A673 (cell line): ENCODE data around the gene APOA4.

Experiments used
- EZH2 ChIP-seq: fragments of 200-600 bp; sonication (generic); IDR thresholded peaks from 2 replicates; pipeline ENCODE4 v1.6.1; 2017; ENCODE audit warnings: borderline replicate concordance, low read depth, mild to moderate bottlenecking, mixed read lengths, antibody characterized with exemption, low read length; ENCODE audit not compliant: poor library complexity, severe bottlenecking
- TF ChIP-seq, protein P1 (sequence below): fragments of 300-800, 200-600 bp; sonication (generic); conservative IDR thresholded peaks from 2 replicates; pipeline ENCODE4 v1.5.1; 2017; ENCODE audit warnings: low read depth, mild to moderate bottlenecking, antibody characterized with exemption, low read length, moderate library complexity, mixed read lengths

DNA sequence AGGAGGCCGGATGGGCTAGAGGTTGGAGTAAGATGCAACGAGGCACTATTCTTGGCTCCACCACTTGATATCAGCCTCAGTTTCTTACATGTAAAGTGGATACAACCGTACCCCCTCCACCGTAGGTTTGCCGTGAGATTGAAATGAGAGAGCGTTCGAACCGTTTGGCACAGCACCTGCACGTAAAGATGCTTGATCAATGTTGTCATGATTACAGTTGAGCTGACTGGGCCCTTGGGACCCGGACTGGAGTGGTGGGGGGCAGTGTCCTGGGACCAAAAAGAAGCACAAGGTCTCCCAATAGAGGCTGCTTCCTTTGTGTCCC lies 10.3 kb upstream of the APOA4 start:
- TF ChIP-seq, protein P1, sequence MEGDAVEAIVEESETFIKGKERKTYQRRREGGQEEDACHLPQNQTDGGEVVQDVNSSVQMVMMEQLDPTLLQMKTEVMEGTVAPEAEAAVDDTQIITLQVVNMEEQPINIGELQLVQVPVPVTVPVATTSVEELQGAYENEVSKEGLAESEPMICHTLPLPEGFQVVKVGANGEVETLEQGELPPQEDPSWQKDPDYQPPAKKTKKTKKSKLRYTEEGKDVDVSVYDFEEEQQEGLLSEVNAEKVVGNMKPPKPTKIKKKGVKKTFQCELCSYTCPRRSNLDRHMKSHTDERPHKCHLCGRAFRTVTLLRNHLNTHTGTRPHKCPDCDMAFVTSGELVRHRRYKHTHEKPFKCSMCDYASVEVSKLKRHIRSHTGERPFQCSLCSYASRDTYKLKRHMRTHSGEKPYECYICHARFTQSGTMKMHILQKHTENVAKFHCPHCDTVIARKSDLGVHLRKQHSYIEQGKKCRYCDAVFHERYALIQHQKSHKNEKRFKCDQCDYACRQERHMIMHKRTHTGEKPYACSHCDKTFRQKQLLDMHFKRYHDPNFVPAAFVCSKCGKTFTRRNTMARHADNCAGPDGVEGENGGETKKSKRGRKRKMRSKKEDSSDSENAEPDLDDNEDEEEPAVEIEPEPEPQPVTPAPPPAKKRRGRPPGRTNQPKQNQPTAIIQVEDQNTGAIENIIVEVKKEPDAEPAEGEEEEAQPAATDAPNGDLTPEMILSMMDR: no peak
- TF ChIP-seq EZH2: no peak
